Stomach smooth muscle (tissue), 2 donors: Measurements from ENCODE around the gene DENND11.

Source experiments
- H3K27ac ChIP-seq: one replicate; pipeline ENCODE4 v1.7.0; 2013; ENCODE audit warnings: mild to moderate bottlenecking, low read length, inconsistent platforms
- H3K27me3 ChIP-seq, 2 donors: one replicate each; pipeline ENCODE4 v1.7.0; 2013; ENCODE audit warnings: low read length in 2 of 2; ENCODE audit not compliant: insufficient read depth in 2 of 2, control insufficient read depth in 1 of 2
- H3K36me3 ChIP-seq, 2 donors: one replicate each; pipeline ENCODE4 v1.7.0; 2013; ENCODE audit warnings: low read length in 2 of 2; ENCODE audit not compliant: control insufficient read depth in 2 of 2, insufficient read depth in 2 of 2
- H3K4me1 ChIP-seq: one replicate; pipeline ENCODE4 v1.7.0; 2013; ENCODE audit warnings: low read length; ENCODE audit not compliant: control insufficient read depth, insufficient read depth
- H3K4me3 ChIP-seq, 2 donors: one replicate each; pipeline ENCODE4 v1.7.0; 2013; ENCODE audit warnings: low read length in 2 of 2
- H3K9ac ChIP-seq, 2 donors: one replicate each; pipeline ENCODE4 v1.7.0; 2013; ENCODE audit warnings: low read length in 2 of 2, mild to moderate bottlenecking in 1 of 2
- H3K9me3 ChIP-seq, 2 donors: one replicate each; pipeline ENCODE4 v1.7.0; 2013; ENCODE audit warnings: low read length in 2 of 2; ENCODE audit not compliant: control insufficient read depth in 2 of 2
- donor health status: healthy.
- donor health status: Pancreatic carcinoma.

Gene DENND11

GRCh38 chr7:141706239-141707064, 4.5 kb upstream of the DENND11 start:
- Histone ChIP-seq H3K4me1 (peaks cover 9% of the 10 kb centered on the region), H3K4me3 (no peak overlapping the region), H3K27me3 (no peaks in the 10 kb centered on the region), H3K27ac (no peak overlapping the region), H3K36me3 (no peaks in the 10 kb centered on the region), H3K9ac (no peak overlapping the region), H3K9me3 (no peaks in the 10 kb centered on the region)

- Histone ChIP-seq H3K9me3 (no peaks in the 10 kb centered on the region), H3K36me3 (no peaks in the 10 kb centered on the region), H3K9ac (no peak overlapping the region), H3K4me3 (no peak overlapping the region), H3K27me3 (no peaks in the 10 kb centered on the region), H3K27ac (no peak overlapping the region), H3K4me1 (peaks cover 13% of the 10 kb centered on the region)
Measured at GRCh38 chr7:141704741-141705140, 2.8 kb upstream of the DENND11 start.

- H3K27ac ChIP-seq: no peak overlapping the region
Measured at GRCh38 chr7:141704112-141704511, 2.1 kb upstream of the DENND11 start.

GRCh38 chr7:141702892-141703291, 926 bp upstream of the DENND11 start:
- Histone ChIP-seq H3K36me3 (no peaks in the 10 kb centered on the region), H3K9ac (peak overlapping the region in 1 of 2 donors; percentile 77), H3K27ac (no peak overlapping the region), H3K4me3 (peak overlapping the region; percentile 78 to 87), H3K4me1 (peaks cover 13% of the 10 kb centered on the region), H3K27me3 (no peaks in the 10 kb centered on the region), H3K9me3 (no peaks in the 10 kb centered on the region)

More at GRCh38 chr7:141704112-141704511, 2.1 kb upstream of the DENND11 start:
- Histone ChIP-seq H3K36me3 (no peaks in the 10 kb centered on the region), H3K9me3 (no peaks in the 10 kb centered on the region), H3K9ac (no peak overlapping the region), H3K4me3 (no peak overlapping the region), H3K4me1 (peaks cover 13% of the 10 kb centered on the region), H3K27me3 (no peaks in the 10 kb centered on the region)

GRCh38 chr7:141701489-141702046, 398 bp downstream of the DENND11 start:
- Histone ChIP-seq H3K27me3 (no peaks in the 10 kb centered on the region), H3K9ac (peak overlapping the region; percentile 51 to 59), H3K36me3 (no peaks in the 10 kb centered on the region), H3K9me3 (no peaks in the 10 kb centered on the region), H3K27ac (no peak overlapping the region), H3K4me1 (peaks cover 13% of the 10 kb centered on the region), H3K4me3 (peak overlapping the region; percentile 52 to 87)

- Histone ChIP-seq H3K36me3 (no peaks in the 10 kb centered on the region), H3K9ac (peak overlapping the region; percentile 58 to 61), H3K27me3 (no peaks in the 10 kb centered on the region), H3K4me1 (peaks cover 13% of the 10 kb centered on the region), H3K4me3 (peak overlapping the region; percentile 53 to 87), H3K9me3 (no peaks in the 10 kb centered on the region), H3K27ac (peak overlapping the region; percentile 41)
Measured at GRCh38 chr7:141700848-141701371, 1.1 kb downstream of the DENND11 start.

- Histone ChIP-seq H3K36me3 (no peaks in the 10 kb centered on the region), H3K4me1 (peaks cover 13% of the 10 kb centered on the region), H3K9me3 (no peaks in the 10 kb centered on the region), H3K4me3 (peak overlapping the region in 1 of 2 donors; percentile 87), H3K27ac (no peak overlapping the region), H3K9ac (peak overlapping the region in 1 of 2 donors; percentile 58), H3K27me3 (no peaks in the 10 kb centered on the region)
Measured at GRCh38 chr7:141700296-141700847, 1.6 kb downstream of the DENND11 start.

GRCh38 chr7:141699860-141700259, 2.1 kb downstream of the DENND11 start:
- no peak overlapping the region for H3K9ac ChIP-seq
- no peaks in the 10 kb centered on the region for H3K36me3 ChIP-seq
- H3K27me3 ChIP-seq: no peaks in the 10 kb centered on the region
- H3K9me3 ChIP-seq: no peaks in the 10 kb centered on the region
- peaks cover 13% of the 10 kb centered on the region for H3K4me1 ChIP-seq
- no peak overlapping the region for H3K27ac ChIP-seq
- H3K4me3 ChIP-seq: no peak overlapping the region

- no peak overlapping the region for H3K9ac ChIP-seq
- H3K36me3 ChIP-seq: no peaks in the 10 kb centered on the region
- no peak overlapping the region for H3K27ac ChIP-seq
- H3K4me3 ChIP-seq: no peak overlapping the region
- H3K27me3 ChIP-seq: no peaks in the 10 kb centered on the region
- no peaks in the 10 kb centered on the region for H3K9me3 ChIP-seq
- H3K4me1 ChIP-seq: peaks cover 13% of the 10 kb centered on the region
Measured at GRCh38 chr7:141698247-141699015, 3.5 kb downstream of the DENND11 start.

- no peak overlapping the region for H3K9ac ChIP-seq
- H3K4me1 ChIP-seq: peaks cover 4% of the 10 kb centered on the region
- H3K4me3 ChIP-seq: no peak overlapping the region
- H3K27me3 ChIP-seq: no peaks in the 10 kb centered on the region
- no peak overlapping the region for H3K27ac ChIP-seq
- H3K36me3 ChIP-seq: no peaks in the 10 kb centered on the region
- no peaks in the 10 kb centered on the region for H3K9me3 ChIP-seq
Measured at GRCh38 chr7:141697211-141697871, 4.6 kb downstream of the DENND11 start.
